H1 (cell line): ENCODE data around the gene LSM10. TPM values are rescaled to one million over a fixed set of nuclear protein-coding genes. Genes with fewer than 3 reads are reported as not detected.

ENCODE experiments used
- CTCF ChIA-PET: fragments of 300-600 bp; sonication (Branson Sonifier 250); formaldehyde crosslinking; loops from one replicate; lab custom pipeline; 2021; ENCODE audit not compliant: partially characterized antibody; lab: Charles Lee
- POLR2A ChIA-PET: fragments of 300-600 bp; sonication (Branson Sonifier 250); formaldehyde crosslinking; loops from one replicate; lab custom pipeline; 2021; ENCODE audit warnings: inconsistent platforms; ENCODE audit not compliant: partially characterized antibody; lab: Charles Lee
- DNase-seq, 2 experiments: peaks; one replicate each; pipeline versions ENCODE4 v3.0.0 to v3.0.0-alpha.2; 2010 to 2022; ENCODE audit warnings: low spot score in 2 of 2, low read depth in 1 of 2, mixed read lengths in 1 of 2
- FAIRE-seq: peaks from 2 replicates; lab custom pipeline; 2011; peaks lifted over from hg19 to GRCh38; lab: Jason Lieb, UNC
- H2AFZ ChIP-seq: 2 replicates; pipeline ENCODE4 v1.8.1; 2012; ENCODE audit warnings: low read length, inconsistent platforms
- H2AK5ac ChIP-seq: 2 replicates; pipeline ENCODE4 v1.6.1; 2013; ENCODE audit warnings: low read depth, low read length
- H2BK120ac ChIP-seq: replicated peaks from 2 replicates; pipeline ENCODE3; 2013; ENCODE audit warnings: low read depth, low read length, inconsistent platforms
- H2BK12ac ChIP-seq: 2 replicates; pipeline ENCODE4 v1.6.1; 2013; ENCODE audit warnings: low read depth, low read length
- H2BK15ac ChIP-seq: 2 replicates; pipeline ENCODE4 v1.6.1; 2013; ENCODE audit warnings: low read length
- H2BK20ac ChIP-seq: 2 replicates; pipeline ENCODE4 v1.6.1; 2013; ENCODE audit warnings: low read length
- H2BK5ac ChIP-seq: 2 replicates; pipeline ENCODE4 v1.6.1; 2013; ENCODE audit warnings: low read depth, low read length
- H3K14ac ChIP-seq: 2 replicates; pipeline ENCODE4 v1.6.1; 2013; ENCODE audit warnings: inconsistent platforms; ENCODE audit not compliant: insufficient read length
- H3K18ac ChIP-seq: 2 replicates; pipeline ENCODE4 v1.6.1; 2013; ENCODE audit warnings: low read length; ENCODE audit errors: extremely low read depth
- H3K23ac ChIP-seq: 2 replicates; pipeline ENCODE4 v1.6.1; 2013; ENCODE audit warnings: inconsistent platforms; ENCODE audit not compliant: insufficient read length
- H3K23me2 ChIP-seq: 2 replicates; pipeline ENCODE4 v1.6.1; 2013; ENCODE audit warnings: low read depth, low read length
- H3K27ac ChIP-seq: 2 replicates; pipeline ENCODE4 v1.6.1; 2011; ENCODE audit warnings: low read depth, low read length, inconsistent platforms
- H3K27me3 ChIP-seq, 4 experiments: replicated peaks in 1 of 4; 1 replicate in 1 of 4; 2 replicates in 3 of 4; pipeline versions ENCODE4 v1.6.1 to v1.8.1; 2011 to 2013; ENCODE audit warnings: low read length in 3 of 4, mild to moderate bottlenecking in 3 of 4, inconsistent platforms in 2 of 4, mixed read lengths in 2 of 4, moderate library complexity in 1 of 4; ENCODE audit not compliant: control insufficient read depth in 3 of 4, insufficient read depth in 3 of 4; ENCODE audit errors: extremely low read depth in 1 of 4
- H3K36me3 ChIP-seq, 4 experiments: 2 replicates each; pipeline versions ENCODE4 v1.6.1 to v1.8.1; 2011 to 2013; ENCODE audit warnings: mild to moderate bottlenecking in 4 of 4, low read length in 3 of 4, moderate library complexity in 2 of 4, control low read depth in 1 of 4, inconsistent platforms in 1 of 4; ENCODE audit not compliant: insufficient read depth in 4 of 4, control insufficient read depth in 2 of 4
- H3K4ac ChIP-seq: replicated peaks from 2 replicates; pipeline ENCODE3; 2013; ENCODE audit warnings: low read length, low read depth, mixed read lengths, inconsistent platforms; ENCODE audit not compliant: insufficient read length
- H3K4me1 ChIP-seq, 4 experiments: replicated peaks in 1 of 4; 1 replicate in 1 of 4; 2 replicates in 3 of 4; pipeline versions ENCODE4 v1.6.1 to v1.8.1; 2011 to 2013; ENCODE audit warnings: low read length in 3 of 4, inconsistent platforms in 2 of 4, mixed read lengths in 1 of 4; ENCODE audit not compliant: insufficient read depth in 4 of 4, control insufficient read depth in 3 of 4
- H3K4me2 ChIP-seq, 2 experiments: 2 replicates each; pipeline versions ENCODE4 v1.6.1 to v1.8.1; 2011 to 2013; ENCODE audit warnings: low read depth in 2 of 2, low read length in 2 of 2, control low read depth in 1 of 2, inconsistent platforms in 1 of 2, mild to moderate bottlenecking in 1 of 2; ENCODE audit not compliant: insufficient read depth in 1 of 2
- H3K4me3 ChIP-seq, 4 experiments: fragments of 200-600, 300-600 bp in 1 of 4; sonication (generic), shearing (Covaris generic), sonication (Bioruptor Twin) in 1 of 4; 2 replicates each; pipeline versions ENCODE4 v1.5.1 to v1.8.1; 2011 to 2016; ENCODE audit warnings: low read length in 4 of 4, low read depth in 3 of 4, control low read depth in 2 of 4, inconsistent platforms in 2 of 4, mild to moderate bottlenecking in 2 of 4, mixed read lengths in 1 of 4, moderate library complexity in 1 of 4; ENCODE audit not compliant: insufficient read depth in 2 of 4; ENCODE audit errors: extremely low read depth in 1 of 4
- H3K56ac ChIP-seq: replicated peaks from 2 replicates; pipeline ENCODE3; 2013; ENCODE audit warnings: low read depth, mild to moderate bottlenecking, mixed read lengths, low read length, inconsistent platforms; ENCODE audit not compliant: insufficient read length
- H3K79me1 ChIP-seq: 2 replicates; pipeline ENCODE4 v1.6.1; 2013; ENCODE audit warnings: low read depth, low read length, control low read depth
- H3K79me2 ChIP-seq, 2 experiments: 2 replicates each; pipeline versions ENCODE4 v1.6.1 to v1.8.1; 2012 to 2013; ENCODE audit warnings: low read length in 2 of 2, mild to moderate bottlenecking in 2 of 2, inconsistent platforms in 1 of 2; ENCODE audit not compliant: insufficient read depth in 2 of 2, control insufficient read depth in 1 of 2
- H3K9ac ChIP-seq, 4 experiments: replicated peaks in 1 of 4; 1 replicate in 1 of 4; 2 replicates in 3 of 4; pipeline versions ENCODE4 v1.6.1 to v1.8.1; 2011 to 2013; ENCODE audit warnings: low read depth in 3 of 4, low read length in 3 of 4, control low read depth in 2 of 4, mild to moderate bottlenecking in 2 of 4, moderate library complexity in 2 of 4, inconsistent platforms in 1 of 4; ENCODE audit errors: extremely low read depth in 1 of 4
- H3K9me3 ChIP-seq, 2 experiments: 2 replicates each; pipeline versions ENCODE4 v1.6.1 to v1.8.1; 2012 to 2013; ENCODE audit warnings: mild to moderate bottlenecking in 2 of 2, moderate library complexity in 2 of 2, control low read depth in 1 of 2, inconsistent platforms in 1 of 2, low read depth in 1 of 2, low read length in 1 of 2, mixed read lengths in 1 of 2; ENCODE audit not compliant: insufficient read depth in 2 of 2
- H4K20me1 ChIP-seq, 2 experiments: replicated peaks in 1 of 2; 2 replicates each; pipeline versions ENCODE3 to v1.8.1; 2011 to 2013; ENCODE audit warnings: inconsistent platforms in 2 of 2, low read length in 2 of 2, mild to moderate bottlenecking in 1 of 2; ENCODE audit not compliant: insufficient read depth in 2 of 2, control insufficient read depth in 1 of 2
- H4K5ac ChIP-seq: 2 replicates; pipeline ENCODE4 v1.6.1; 2013; ENCODE audit warnings: low read length, low read depth, mixed read lengths, inconsistent platforms; ENCODE audit not compliant: insufficient read length
- H4K8ac ChIP-seq: 2 replicates; pipeline ENCODE4 v1.8.0; 2013; ENCODE audit warnings: mild to moderate bottlenecking, moderate library complexity, low read length, inconsistent platforms; ENCODE audit not compliant: insufficient read depth; ENCODE audit errors: extremely low read depth
- H4K91ac ChIP-seq: replicated peaks from 2 replicates; pipeline ENCODE3; 2013; ENCODE audit warnings: low read length, mixed read lengths, inconsistent platforms; ENCODE audit not compliant: insufficient read length
- BCL11A ChIP-seq, 2 experiments: IDR thresholded peaks; one replicate each; pipeline ENCODE4 v1.6.1; 2011; ENCODE audit warnings: low read depth in 2 of 2, low read length in 2 of 2, mild to moderate bottlenecking in 2 of 2
- CBX5 ChIP-seq: fragments of 300-800, 300-1000 bp; sonication (generic); IDR thresholded peaks from 2 replicates; pipeline ENCODE4 v1.7.1; 2016; ENCODE audit warnings: antibody characterized with exemption, low read length, low read depth
- CEBPB ChIP-seq: IDR thresholded peaks from 2 replicates; pipeline ENCODE4 v1.6.1; 2012; ENCODE audit warnings: low read depth, low read length
- EGR1 ChIP-seq: IDR thresholded peaks from 2 replicates; pipeline ENCODE4 v1.6.1; 2011; ENCODE audit warnings: low read depth, low read length, borderline replicate concordance
- HDAC6 ChIP-seq: IDR thresholded peaks from one replicate; pipeline ENCODE4 v1.7.1; 2012; ENCODE audit warnings: low read depth, mild to moderate bottlenecking, inconsistent platforms, low read length, moderate library complexity
- KDM4A ChIP-seq: IDR thresholded peaks from one replicate; pipeline ENCODE4 v1.7.1; 2012; ENCODE audit warnings: low read depth, mild to moderate bottlenecking, moderate library complexity, low read length, inconsistent platforms; ENCODE audit not compliant: severe bottlenecking
- POLR2A ChIP-seq, 2 experiments: IDR thresholded peaks; 1 replicate in 1 of 2; 2 replicates in 1 of 2; pipeline ENCODE4 v1.6.1; 2011; ENCODE audit warnings: low read depth in 2 of 2, low read length in 2 of 2, mild to moderate bottlenecking in 2 of 2; ENCODE audit errors: control extremely low read depth in 1 of 2
- RBBP5 ChIP-seq: IDR thresholded peaks from 2 replicates; pipeline ENCODE4 v1.7.1; 2012; ENCODE audit warnings: low read depth, mild to moderate bottlenecking, inconsistent platforms, low read length, moderate library complexity, borderline replicate concordance
- RFX5 ChIP-seq: IDR thresholded peaks from 2 replicates; pipeline ENCODE4 v1.6.1; 2011; ENCODE audit warnings: low read depth, low read length, improper control_type of control experiment, borderline replicate concordance
- SUZ12 ChIP-seq: fragments of 200-600 bp; sonication (generic); IDR thresholded peaks from 2 replicates; pipeline ENCODE4 v1.6.1; 2012; ENCODE audit warnings: mild to moderate bottlenecking, inconsistent platforms, low read length, moderate library complexity, mixed read lengths
- TAF7 ChIP-seq: optimal IDR thresholded peaks from 2 replicates; pipeline ENCODE3; 2011; ENCODE audit warnings: low read depth, mild to moderate bottlenecking, inconsistent platforms, low read length, moderate library complexity, borderline replicate concordance
- TEAD4 ChIP-seq: IDR thresholded peaks from 2 replicates; pipeline ENCODE4 v1.6.1; 2012; ENCODE audit warnings: low read depth, low read length, inconsistent platforms, mixed read lengths
- WGBS, 2 experiments: shearing (Covaris generic) in 1 of 2; methylation state at CpG; one replicate each; pipeline versions ENCODE4 v1.1.6 to v1.1.7; 2013 to 2015; ENCODE audit warnings: low lambda C conversion rate in 2 of 2, mixed read lengths in 2 of 2, inconsistent platforms in 1 of 2, low coverage in 1 of 2, missing lambda C conversion rate in 1 of 2; ENCODE audit not compliant: insufficient replicate concordance in 2 of 2, insufficient coverage in 1 of 2, insufficient read length in 1 of 2; ENCODE audit errors: extremely low coverage in 1 of 2, missing lambda C conversion rate in 1 of 2; 5-methylcytosine and 5-hydroxymethylcytosine counted together
- polyA plus RNA-seq, 7 experiments: library from polyadenylated mRNA; depleted of rRNA in 3 of 7; stranded (reverse) in 5 of 7; unstranded in 2 of 7; fragments of >200 nt in 5 of 7; fragments of 200-250 nt in 2 of 7; gene quantifications; 1 replicate in 5 of 7; 2 replicates in 1 of 7; 4 replicates in 1 of 7; pipeline versions ENCODE4 v1.2.1 to v1.2.3, GENCODE V29; 2011 to 2013; ENCODE audit warnings: missing spikeins in 2 of 7, mixed read lengths in 2 of 7
- total RNA-seq: library from RNA; stranded (reverse); fragmentation: NEBNext Ultra II Directional; extraction: Animal tissue kit (Norgen Biotek cat#: 25700); gene quantifications from 2 replicates; pipeline ENCODE4 v1.2.1, GENCODE V29; 2021
- TF ChIP-seq, protein P1 (sequence below): IDR thresholded peaks from 2 replicates; pipeline ENCODE4 v1.6.1; 2012; ENCODE audit warnings: inconsistent platforms

Gene LSM10
- total and polyA plus RNA-seq, 2 of the 8 experiments (the other 6 are each of a cell fraction or from before 2014, with no cell fraction given), result 59.5 to 140 TPM

DNA sequence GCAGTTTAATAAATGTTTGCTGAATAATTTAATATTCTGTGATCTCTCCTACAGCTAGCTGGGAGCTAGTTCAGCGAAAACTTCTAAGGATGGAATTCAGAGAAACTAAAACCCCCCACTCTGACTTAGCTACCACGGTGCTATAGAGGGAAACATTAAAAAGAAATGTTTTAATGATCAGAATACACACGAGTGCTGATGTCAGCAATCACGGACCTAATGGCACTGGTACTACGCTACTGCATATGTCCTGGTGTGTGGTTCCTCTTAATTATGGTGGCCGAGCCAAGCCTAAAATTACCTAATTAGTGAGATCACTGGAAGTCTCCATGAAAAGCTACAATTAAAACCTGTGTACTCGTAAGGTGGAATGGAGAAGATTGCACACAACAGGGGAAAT lies 23.9 kb upstream of the LSM10 start:
- no peak for DNase-seq
- ChIA-PET POLR2A (interaction anchor here (1.5 to 1.8 kb wide), 3 partner anchors 35 to 116 kb away, joined by 3 to 7 read pairs (median 5); partner anchors contain the start of gene SH3D21), CTCF (interaction anchor here (0.6 to 4.6 kb wide), 20 partner anchors 9 to 294 kb away, joined by 3 to 30 read pairs (median 4); partner anchors contain the start of gene TRAPPC3)
- Histone ChIP-seq H3K4me2 (no peak overlapping the region), H3K23me2 (no peaks in the 10 kb centered on the region), H3K4ac (no peak overlapping the region), H3K56ac (no peak overlapping the region), H3K23ac (no peak overlapping the region), H3K79me2 (no peaks in the 10 kb centered on the region), H3K14ac (no peak overlapping the region), H2BK20ac (no peak overlapping the region), H3K79me1 (no peaks in the 10 kb centered on the region), H2BK5ac (no peak overlapping the region), H3K27me3 (no peaks in the 10 kb centered on the region), H2BK120ac (no peak overlapping the region), H3K18ac (no peak overlapping the region), H4K20me1 (no peaks in the 10 kb centered on the region), H3K36me3 (no peaks in the 10 kb centered on the region), H3K4me3 (no peak overlapping the region), H4K5ac (no peak overlapping the region), H4K91ac (no peak overlapping the region), H3K4me1 (no peaks in the 10 kb centered on the region), H2AK5ac (no peak overlapping the region), H3K27ac (no peak overlapping the region), H2BK12ac (no peak overlapping the region), H3K9ac (no peak overlapping the region), H4K8ac (no peak overlapping the region), H2AFZ (no peak overlapping the region), H3K9me3 (no peaks in the 10 kb centered on the region), H2BK15ac (no peak overlapping the region)
- FAIRE-seq, result no peak
- WGBS, 2 experiments, result 88% methylated on average over 7 of the region's 7 CpGs; no CpG with 5 or more reads in 1 of the 2 experiments
- TF ChIP-seq HDAC6 (no peak), KDM4A (no peak), BCL11A (IDR thresholded peaks at IDR 0.05; ENCODE audit: low read depth in 2 of 2, low read length in 2 of 2) (no peak), CBX5 (no peak), POLR2A (IDR thresholded peaks at IDR 0.05; ENCODE audit: control extremely low read depth in 1 of 2, low read depth in 2 of 2, low read length in 2 of 2) (no peak), CEBPB (no peak), TAF7 (no peak), EGR1 (no peak), RBBP5 (no peak), TEAD4 (no peak), RFX5 (no peak), SUZ12 (no peak)
- TF ChIP-seq, protein P1, sequence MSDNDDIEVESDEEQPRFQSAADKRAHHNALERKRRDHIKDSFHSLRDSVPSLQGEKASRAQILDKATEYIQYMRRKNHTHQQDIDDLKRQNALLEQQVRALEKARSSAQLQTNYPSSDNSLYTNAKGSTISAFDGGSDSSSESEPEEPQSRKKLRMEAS, result no peak
